GM12878 (cell line): ENCODE measurements around the gene CSH2.
"Not testable (repeated sequence)": the region's sequence is repeated elsewhere in the genome, so short reads cannot be mapped to it uniquely, and the experiment has no call there.

ENCODE experiments used
- HDGF ChIP-seq: fragments of 450-650 bp; IDR thresholded peaks from 2 replicates; pipeline ENCODE4 v1.6.1; 2016; ENCODE audit warnings: antibody characterized with exemption
- MXI1 ChIP-seq: fragments of 150-350 bp; IDR thresholded peaks from 2 replicates; pipeline ENCODE4 v1.6.1; 2011; ENCODE audit warnings: low read depth, mild to moderate bottlenecking, inconsistent platforms, low read length, improper control_type of control experiment
- NFYA ChIP-seq: IDR thresholded peaks from 2 replicates; pipeline ENCODE4 v1.6.1; 2011; ENCODE audit warnings: low read depth, mild to moderate bottlenecking, low read length, improper control_type of control experiment, borderline replicate concordance
- NFYB ChIP-seq: IDR thresholded peaks from 2 replicates; pipeline ENCODE4 v1.6.1; 2011; ENCODE audit warnings: low read depth, mild to moderate bottlenecking, low read length, improper control_type of control experiment, moderate library complexity; ENCODE audit not compliant: insufficient read depth
- POLR2AphosphoS5 ChIP-seq: IDR thresholded peaks from 2 replicates; pipeline ENCODE4 v1.6.1; 2011; ENCODE audit warnings: mild to moderate bottlenecking, low read length, inconsistent platforms
- RFX5 ChIP-seq: IDR thresholded peaks from 2 replicates; pipeline ENCODE4 v1.6.1; 2011; ENCODE audit warnings: low read depth, low read length, improper control_type of control experiment
- SP1 ChIP-seq: IDR thresholded peaks from one replicate; pipeline ENCODE4 v1.6.1; 2011; ENCODE audit warnings: low read depth, low read length
- TARDBP ChIP-seq: IDR thresholded peaks from 2 replicates; pipeline ENCODE4 v1.6.1; 2016; ENCODE audit warnings: borderline replicate concordance
- USF2 ChIP-seq: IDR thresholded peaks from 2 replicates; pipeline ENCODE4 v1.6.1; 2011; ENCODE audit warnings: low read depth, low read length, improper control_type of control experiment, borderline replicate concordance
- TF ChIP-seq, protein P1 (sequence below): IDR thresholded peaks from 2 replicates; pipeline ENCODE4 v1.6.1; 2012; ENCODE audit warnings: mild to moderate bottlenecking, low read depth, low read length
- TF ChIP-seq, protein P2 (sequence below), 3 experiments: IDR thresholded peaks in 2 of 3; conservative IDR thresholded peaks in 1 of 3; 2 replicates each; pipeline ENCODE4 v1.5.1; 2011; ENCODE audit warnings: low read depth in 3 of 3, low read length in 3 of 3, mild to moderate bottlenecking in 3 of 3, control low read depth in 2 of 3, moderate library complexity in 2 of 3, inconsistent platforms in 1 of 3, mixed read lengths in 1 of 3; ENCODE audit not compliant: control insufficient read depth in 2 of 3, insufficient read depth in 1 of 3; ENCODE audit errors: extremely low read depth in 1 of 3
- TF ChIP-seq, protein P3 (sequence below): fragments of 450-650 bp; IDR thresholded peaks from 2 replicates; pipeline ENCODE4 v1.6.1; 2017; ENCODE audit warnings: mild to moderate bottlenecking, moderate library complexity

DNA sequence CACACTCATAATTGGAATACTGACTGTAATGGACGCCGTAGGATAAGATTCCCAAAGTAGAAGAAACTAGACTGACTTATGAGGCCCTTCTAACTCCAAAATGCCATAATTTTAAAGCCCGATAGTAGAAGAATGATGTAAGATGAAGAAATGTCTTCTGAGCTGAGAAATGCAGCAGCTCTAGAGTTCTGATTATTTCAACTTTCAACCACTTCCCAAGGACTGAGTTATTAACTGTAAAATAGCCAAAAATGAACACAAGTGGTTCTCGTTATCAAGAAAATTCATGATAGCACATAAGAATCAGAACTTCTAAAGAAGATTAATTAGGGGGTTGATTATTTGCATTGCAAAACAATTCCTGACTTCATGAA is 3.2 kb downstream of the CSH2 start:
- not testable (repeated sequence) for TF ChIP-seq NFYA, MXI1, RFX5, HDGF, USF2, NFYB, TARDBP, POLR2AphosphoS5, SP1
- TF ChIP-seq, protein P1, sequence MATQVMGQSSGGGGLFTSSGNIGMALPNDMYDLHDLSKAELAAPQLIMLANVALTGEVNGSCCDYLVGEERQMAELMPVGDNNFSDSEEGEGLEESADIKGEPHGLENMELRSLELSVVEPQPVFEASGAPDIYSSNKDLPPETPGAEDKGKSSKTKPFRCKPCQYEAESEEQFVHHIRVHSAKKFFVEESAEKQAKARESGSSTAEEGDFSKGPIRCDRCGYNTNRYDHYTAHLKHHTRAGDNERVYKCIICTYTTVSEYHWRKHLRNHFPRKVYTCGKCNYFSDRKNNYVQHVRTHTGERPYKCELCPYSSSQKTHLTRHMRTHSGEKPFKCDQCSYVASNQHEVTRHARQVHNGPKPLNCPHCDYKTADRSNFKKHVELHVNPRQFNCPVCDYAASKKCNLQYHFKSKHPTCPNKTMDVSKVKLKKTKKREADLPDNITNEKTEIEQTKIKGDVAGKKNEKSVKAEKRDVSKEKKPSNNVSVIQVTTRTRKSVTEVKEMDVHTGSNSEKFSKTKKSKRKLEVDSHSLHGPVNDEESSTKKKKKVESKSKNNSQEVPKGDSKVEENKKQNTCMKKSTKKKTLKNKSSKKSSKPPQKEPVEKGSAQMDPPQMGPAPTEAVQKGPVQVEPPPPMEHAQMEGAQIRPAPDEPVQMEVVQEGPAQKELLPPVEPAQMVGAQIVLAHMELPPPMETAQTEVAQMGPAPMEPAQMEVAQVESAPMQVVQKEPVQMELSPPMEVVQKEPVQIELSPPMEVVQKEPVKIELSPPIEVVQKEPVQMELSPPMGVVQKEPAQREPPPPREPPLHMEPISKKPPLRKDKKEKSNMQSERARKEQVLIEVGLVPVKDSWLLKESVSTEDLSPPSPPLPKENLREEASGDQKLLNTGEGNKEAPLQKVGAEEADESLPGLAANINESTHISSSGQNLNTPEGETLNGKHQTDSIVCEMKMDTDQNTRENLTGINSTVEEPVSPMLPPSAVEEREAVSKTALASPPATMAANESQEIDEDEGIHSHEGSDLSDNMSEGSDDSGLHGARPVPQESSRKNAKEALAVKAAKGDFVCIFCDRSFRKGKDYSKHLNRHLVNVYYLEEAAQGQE, result not testable (repeated sequence)
- TF ChIP-seq, protein P2, sequence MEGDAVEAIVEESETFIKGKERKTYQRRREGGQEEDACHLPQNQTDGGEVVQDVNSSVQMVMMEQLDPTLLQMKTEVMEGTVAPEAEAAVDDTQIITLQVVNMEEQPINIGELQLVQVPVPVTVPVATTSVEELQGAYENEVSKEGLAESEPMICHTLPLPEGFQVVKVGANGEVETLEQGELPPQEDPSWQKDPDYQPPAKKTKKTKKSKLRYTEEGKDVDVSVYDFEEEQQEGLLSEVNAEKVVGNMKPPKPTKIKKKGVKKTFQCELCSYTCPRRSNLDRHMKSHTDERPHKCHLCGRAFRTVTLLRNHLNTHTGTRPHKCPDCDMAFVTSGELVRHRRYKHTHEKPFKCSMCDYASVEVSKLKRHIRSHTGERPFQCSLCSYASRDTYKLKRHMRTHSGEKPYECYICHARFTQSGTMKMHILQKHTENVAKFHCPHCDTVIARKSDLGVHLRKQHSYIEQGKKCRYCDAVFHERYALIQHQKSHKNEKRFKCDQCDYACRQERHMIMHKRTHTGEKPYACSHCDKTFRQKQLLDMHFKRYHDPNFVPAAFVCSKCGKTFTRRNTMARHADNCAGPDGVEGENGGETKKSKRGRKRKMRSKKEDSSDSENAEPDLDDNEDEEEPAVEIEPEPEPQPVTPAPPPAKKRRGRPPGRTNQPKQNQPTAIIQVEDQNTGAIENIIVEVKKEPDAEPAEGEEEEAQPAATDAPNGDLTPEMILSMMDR (IDR thresholded peaks at IDR 0.05 in 2 of 3, conservative IDR thresholded peaks at IDR 0.05 in 1 of 3; ENCODE audit: control insufficient read depth in 2 of 3, extremely low read depth in 1 of 3, insufficient read depth in 1 of 3, low read depth in 3 of 3, low read length in 3 of 3), result not testable (repeated sequence)
- TF ChIP-seq, protein P3, sequence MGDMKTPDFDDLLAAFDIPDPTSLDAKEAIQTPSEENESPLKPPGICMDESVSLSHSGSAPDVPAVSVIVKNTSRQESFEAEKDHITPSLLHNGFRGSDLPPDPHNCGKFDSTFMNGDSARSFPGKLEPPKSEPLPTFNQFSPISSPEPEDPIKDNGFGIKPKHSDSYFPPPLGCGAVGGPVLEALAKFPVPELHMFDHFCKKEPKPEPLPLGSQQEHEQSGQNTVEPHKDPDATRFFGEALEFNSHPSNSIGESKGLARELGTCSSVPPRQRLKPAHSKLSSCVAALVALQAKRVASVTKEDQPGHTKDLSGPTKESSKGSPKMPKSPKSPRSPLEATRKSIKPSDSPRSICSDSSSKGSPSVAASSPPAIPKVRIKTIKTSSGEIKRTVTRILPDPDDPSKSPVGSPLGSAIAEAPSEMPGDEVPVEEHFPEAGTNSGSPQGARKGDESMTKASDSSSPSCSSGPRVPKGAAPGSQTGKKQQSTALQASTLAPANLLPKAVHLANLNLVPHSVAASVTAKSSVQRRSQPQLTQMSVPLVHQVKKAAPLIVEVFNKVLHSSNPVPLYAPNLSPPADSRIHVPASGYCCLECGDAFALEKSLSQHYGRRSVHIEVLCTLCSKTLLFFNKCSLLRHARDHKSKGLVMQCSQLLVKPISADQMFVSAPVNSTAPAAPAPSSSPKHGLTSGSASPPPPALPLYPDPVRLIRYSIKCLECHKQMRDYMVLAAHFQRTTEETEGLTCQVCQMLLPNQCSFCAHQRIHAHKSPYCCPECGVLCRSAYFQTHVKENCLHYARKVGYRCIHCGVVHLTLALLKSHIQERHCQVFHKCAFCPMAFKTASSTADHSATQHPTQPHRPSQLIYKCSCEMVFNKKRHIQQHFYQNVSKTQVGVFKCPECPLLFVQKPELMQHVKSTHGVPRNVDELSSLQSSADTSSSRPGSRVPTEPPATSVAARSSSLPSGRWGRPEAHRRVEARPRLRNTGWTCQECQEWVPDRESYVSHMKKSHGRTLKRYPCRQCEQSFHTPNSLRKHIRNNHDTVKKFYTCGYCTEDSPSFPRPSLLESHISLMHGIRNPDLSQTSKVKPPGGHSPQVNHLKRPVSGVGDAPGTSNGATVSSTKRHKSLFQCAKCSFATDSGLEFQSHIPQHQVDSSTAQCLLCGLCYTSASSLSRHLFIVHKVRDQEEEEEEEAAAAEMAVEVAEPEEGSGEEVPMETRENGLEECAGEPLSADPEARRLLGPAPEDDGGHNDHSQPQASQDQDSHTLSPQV, result not testable (repeated sequence)
